ENCODE measurements around the gene ZNF573.

The ZNF573 gene

GRCh38 chr19:37738371-37738770 lies 41.0 kb downstream of the ZNF573 start:
- Histone ChIP-seq H3K4me3 (no peak overlapping the region), H3K27me3 (no peaks in the 10 kb centered on the region), H3K9me3 (peaks cover 0 to 85% (median 15%) of the 10 kb centered on the region in 3 donors), H3K36me3 (peaks cover 52 to 82% (median 59%) of the 10 kb centered on the region in 3 donors), H3K27ac (no peak overlapping the region), H3K4me1 (no peaks in the 10 kb centered on the region)
- DNase-seq, result no peak
- intact Hi-C loops (cut with DNase I; ENCODE audit: low total_unique reads), result loop anchor here (5.0 kb wide), 1 partner anchor 1701 kb away; no protein-coding TSS in a partner anchor
- no peak for TF ChIP-seq CTCF (IDR thresholded peaks at IDR 0.05)

GRCh38 chr19:37725181-37725580 lies 54.2 kb downstream of the ZNF573 start:
- no peak for TF ChIP-seq CTCF (IDR thresholded peaks at IDR 0.05)
- Histone ChIP-seq H3K9me3 (no peaks in the 10 kb centered on the region), H3K27ac (no peak overlapping the region), H3K4me1 (no peaks in the 10 kb centered on the region), H3K36me3 (peaks cover 0 to 8% (median 0%) of the 10 kb centered on the region in 3 donors), H3K27me3 (no peaks in the 10 kb centered on the region), H3K4me3 (no peak overlapping the region)
- intact Hi-C loops (cut with DNase I; ENCODE audit: low total_unique reads), result no loop called here
- no peak for DNase-seq

GRCh38 chr19:37719927-37720265 lies 59.5 kb downstream of the ZNF573 start:
- no peak for DNase-seq
- Histone ChIP-seq H3K27ac (peak overlapping the region; percentile 82 to 83), H3K27me3 (no peaks in the 10 kb centered on the region), H3K4me1 (peaks cover 0 to 11% (median 8%) of the 10 kb centered on the region in 4 donors), H3K36me3 (peaks cover 0 to 8% (median 4%) of the 10 kb centered on the region in 3 donors), H3K9me3 (no peaks in the 10 kb centered on the region), H3K4me3 (peak overlapping the region; percentile 82 to 95)
- intact Hi-C loops (cut with DNase I; ENCODE audit: low total_unique reads), result no loop called here
- TF ChIP-seq CTCF (IDR thresholded peaks at IDR 0.05), result no peak

GRCh38 chr19:37719111-37719926 lies 60.1 kb downstream of the ZNF573 start, which contains the start of gene ZNF607:
Gene ZNF607, minus strand, starts transcription at chr19:37719761. Its CDS starts 8,143 bp downstream, at chr19:37711618.
- Histone ChIP-seq H3K4me1 (peaks cover 0 to 11% (median 8%) of the 10 kb centered on the region in 4 donors), H3K27me3 (no peaks in the 10 kb centered on the region), H3K4me3 (peak within 1 kb of the TSS; percentile 82 to 95), H3K27ac (peak within 1 kb of the TSS; percentile 82 to 83), H3K9me3 (no peaks in the 10 kb centered on the region), H3K36me3 (peaks cover 0 to 12% (median 6%) of the 10 kb centered on the region in 3 donors)
- intact Hi-C loops (cut with DNase I; ENCODE audit: low total_unique reads), result no loop called here
- peak; percentile 54 to 59 for TF ChIP-seq CTCF (IDR thresholded peaks at IDR 0.05)
- peak; percentile 81 to 93 for DNase-seq

- no peak for TF ChIP-seq CTCF (IDR thresholded peaks at IDR 0.05)
- Histone ChIP-seq H3K4me3 (peak overlapping the region; percentile 82 to 95), H3K36me3 (peaks cover 0 to 14% (median 6%) of the 10 kb centered on the region in 3 donors), H3K27ac (peak overlapping the region in 1 of 2 donors; percentile 82), H3K27me3 (no peaks in the 10 kb centered on the region), H3K9me3 (no peaks in the 10 kb centered on the region), H3K4me1 (peaks cover 0 to 11% (median 8%) of the 10 kb centered on the region in 4 donors)
- no peak for DNase-seq
- intact Hi-C loops (cut with DNase I; ENCODE audit: low total_unique reads), result no loop called here
These were observed 61.1 kb downstream of the ZNF573 start for GRCh38 chr19:37718304-37718703.

Measured in tibial artery (tissue), 4 donors.